Lower lobe of right lung (tissue), 2 donors: ENCODE data around the gene DAZAP1. TPM values are rescaled to one million over a fixed set of nuclear protein-coding genes. Genes with fewer than 3 reads are reported as not detected.
A peak's percentile ranks its signal among the peaks of the same experiment; 100 is the strongest.

ENCODE experiments used
- ATAC-seq, 2 donors: fragments of 200-7000 bp; cut with Tn5 transposase; one replicate each; pipeline ENCODE4 v1.9.1; 2020 to 2022; ENCODE audit warnings: mild to moderate bottlenecking in 2 of 2, moderate library complexity in 2 of 2
- DNase-seq: peaks from one replicate; pipeline ENCODE4 v3.0.0-alpha.2; 2020
- H3K27ac ChIP-seq: fragments of 200-600 bp; one replicate; pipeline ENCODE4 v1.8.0; 2022
- H3K27me3 ChIP-seq: fragments of 200-600 bp; one replicate; pipeline ENCODE4 v1.8.0; 2022; ENCODE audit warnings: low read depth
- H3K36me3 ChIP-seq: fragments of 200-600 bp; one replicate; pipeline ENCODE4 v1.8.0; 2022; ENCODE audit warnings: mild to moderate bottlenecking
- H3K4me1 ChIP-seq: fragments of 200-600 bp; one replicate; pipeline ENCODE4 v1.8.0; 2022
- H3K4me3 ChIP-seq: fragments of 200-600 bp; one replicate; pipeline ENCODE4 v1.8.0; 2022; ENCODE audit warnings: mild to moderate bottlenecking
- H3K9me3 ChIP-seq: fragments of 200-600 bp; one replicate; pipeline ENCODE4 v1.8.0; 2022
- CTCF ChIP-seq: fragments of 200-600 bp; IDR thresholded peaks from one replicate; pipeline ENCODE4 v1.8.0; 2022; ENCODE audit warnings: antibody characterized with exemption, mild to moderate bottlenecking
- intact Hi-C: fragments of 100-400 bp; cut with DNase I; formaldehyde crosslinking; loops from one replicate; pipeline ENCODE4 v1.11.0; 2022
- total RNA-seq: library from RNA; stranded (reverse); fragmentation: NEBNext Ultra II Directional; extraction: Animal tissue kit (Norgen Biotek cat#: 25700); gene quantifications from one replicate; pipeline ENCODE4 v1.2.1, GENCODE V29; 2021
- donor health status: DM: no; HTN: yes; CAD: no; lungs with severe emphysema.

The DAZAP1 gene
- total RNA-seq, 1 donor from 2014 or later: 89.4 TPM

- Histone ChIP-seq H3K4me3 (peak overlapping the region; percentile 95), H3K27ac (peak overlapping the region; percentile 97), H3K4me1 (peaks cover 71% of the 10 kb centered on the region), H3K27me3 (no peaks in the 10 kb centered on the region), H3K9me3 (no peaks in the 10 kb centered on the region), H3K36me3 (peaks cover 29% of the 10 kb centered on the region)
- DNase-seq: no peak
- TF ChIP-seq CTCF: no peak
- no peak for ATAC-seq
- intact Hi-C loops: no loop called here
These were observed 2.9 kb downstream of the DAZAP1 start for GRCh38 chr19:1410136-1410786.

GRCh38 chr19:1410789-1411188 is 3.4 kb downstream of the DAZAP1 start:
- peak overlapping the region; percentile 97 for H3K27ac ChIP-seq
- H3K4me3 ChIP-seq: peak overlapping the region; percentile 11
- H3K9me3 ChIP-seq: no peaks in the 10 kb centered on the region
- TF ChIP-seq CTCF: no peak
- peaks cover 29% of the 10 kb centered on the region for H3K36me3 ChIP-seq
- H3K27me3 ChIP-seq: no peaks in the 10 kb centered on the region
- peaks cover 76% of the 10 kb centered on the region for H3K4me1 ChIP-seq
- DNase-seq: no peak
- no peak for ATAC-seq
- intact Hi-C loops: no loop called here

- DNase-seq (no peak), ATAC-seq (no peak)
- peak overlapping the region; percentile 3 for H3K4me3 ChIP-seq
- peaks cover 29% of the 10 kb centered on the region for H3K36me3 ChIP-seq
- H3K9me3 ChIP-seq: no peaks in the 10 kb centered on the region
- TF ChIP-seq CTCF: no peak
- peak overlapping the region; percentile 97 for H3K27ac ChIP-seq
- H3K27me3 ChIP-seq: no peaks in the 10 kb centered on the region
- intact Hi-C loops: no loop called here
- peaks cover 80% of the 10 kb centered on the region for H3K4me1 ChIP-seq
These were observed 4.1 kb downstream of the DAZAP1 start for GRCh38 chr19:1411255-1412191.

GRCh38 chr19:1412323-1412923 is 5.0 kb downstream of the DAZAP1 start:
- TF ChIP-seq CTCF: no peak
- Histone ChIP-seq H3K27me3 (no peaks in the 10 kb centered on the region), H3K9me3 (no peaks in the 10 kb centered on the region), H3K36me3 (peaks cover 34% of the 10 kb centered on the region), H3K4me3 (no peak overlapping the region), H3K27ac (peak overlapping the region; percentile 36), H3K4me1 (peaks cover 86% of the 10 kb centered on the region)
- intact Hi-C loops: no loop called here
- DNase-seq (no peak), ATAC-seq (no peak)

- peaks cover 38% of the 10 kb centered on the region for H3K36me3 ChIP-seq
- no peaks in the 10 kb centered on the region for H3K9me3 ChIP-seq
- H3K4me1 ChIP-seq: peaks cover 93% of the 10 kb centered on the region
- no peak overlapping the region for H3K27ac ChIP-seq
- ATAC-seq: no peak
- no peak for TF ChIP-seq CTCF
- intact Hi-C loops: no loop called here
- H3K4me3 ChIP-seq: no peak overlapping the region
- no peaks in the 10 kb centered on the region for H3K27me3 ChIP-seq
- no peak for DNase-seq
These were observed 5.8 kb downstream of the DAZAP1 start for GRCh38 chr19:1412995-1413800.
